IPS-NIHi11 (cell line): ENCODE measurements around the gene MED15.
"Not testable (repeated sequence)": the region's sequence is repeated elsewhere in the genome, so short reads cannot be mapped to it uniquely, and the experiment has no call there.

Source experiments
- DNase-seq: peaks from one replicate; pipeline ENCODE4 v3.0.0; 2012; ENCODE audit warnings: mixed read lengths, low spot score

Gene MED15

DNA sequence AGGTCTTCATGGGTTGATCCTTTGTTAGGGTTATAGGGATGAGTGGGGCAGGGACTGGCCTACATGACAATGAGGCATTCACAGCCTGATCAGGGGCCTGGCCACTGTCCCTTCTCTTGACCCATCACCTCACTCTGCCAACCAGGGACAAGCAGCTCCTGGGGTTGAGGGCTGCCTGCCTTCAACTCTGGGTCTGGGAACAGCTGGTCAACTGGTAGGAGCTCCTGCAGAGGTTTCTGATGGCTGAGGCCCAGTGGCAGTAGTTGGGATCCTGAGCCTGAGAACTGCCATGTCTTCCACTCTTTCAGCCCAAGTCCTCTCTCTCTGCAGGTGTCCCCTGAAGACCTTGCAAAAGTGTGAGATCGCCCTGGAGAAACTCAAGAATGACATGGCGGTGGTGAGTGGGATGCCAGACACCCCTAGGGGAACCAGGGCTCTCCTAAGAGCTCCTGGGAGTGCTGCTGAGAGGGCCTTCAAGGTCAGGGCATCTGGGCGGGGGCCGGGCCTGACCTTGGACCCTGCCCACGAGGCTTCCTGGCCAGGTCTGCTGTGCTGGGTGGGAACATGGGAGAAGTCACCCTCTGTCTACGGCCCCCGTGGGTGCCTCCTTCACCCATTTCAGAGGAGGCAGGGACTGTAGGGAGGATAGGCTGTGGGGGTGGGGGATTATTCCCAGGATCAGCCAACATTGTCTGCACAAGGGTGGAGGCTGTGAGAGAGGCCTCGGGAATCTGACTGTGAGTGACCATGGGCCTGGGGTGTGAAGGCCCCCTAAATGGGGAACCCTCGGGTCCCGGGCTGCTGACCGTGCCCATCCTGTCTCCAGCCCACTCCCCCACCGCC is 76.8 kb downstream of the MED15 start:
- DNase-seq = no peak

- no peak for DNase-seq
Observed at GRCh38 chr22:20584872-20585638, 77.6 kb downstream of the MED15 start.

GRCh38 chr22:20585639-20586402 is 78.4 kb downstream of the MED15 start:
- no peak for DNase-seq

DNA sequence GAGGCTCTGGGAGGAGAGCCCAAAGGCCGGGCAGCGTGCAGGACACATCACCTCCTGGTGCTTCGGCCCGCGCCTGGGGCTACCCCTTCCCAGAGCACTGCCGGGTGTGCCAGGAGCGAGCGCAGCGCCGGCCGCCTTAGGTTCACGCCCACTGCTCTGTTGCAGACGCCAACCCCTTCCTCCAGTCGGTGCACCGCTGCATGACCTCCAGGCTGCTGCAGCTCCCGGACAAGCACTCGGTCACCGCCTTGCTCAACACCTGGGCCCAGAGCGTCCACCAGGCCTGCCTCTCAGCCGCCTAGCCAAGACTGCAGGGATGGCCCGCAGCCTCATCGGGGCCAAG is 79.0 kb downstream of the MED15 start:
- no peak for DNase-seq

- DNase-seq = no peak
Observed at GRCh38 chr22:20587206-20587958, 80.0 kb downstream of the MED15 start.

DNA sequence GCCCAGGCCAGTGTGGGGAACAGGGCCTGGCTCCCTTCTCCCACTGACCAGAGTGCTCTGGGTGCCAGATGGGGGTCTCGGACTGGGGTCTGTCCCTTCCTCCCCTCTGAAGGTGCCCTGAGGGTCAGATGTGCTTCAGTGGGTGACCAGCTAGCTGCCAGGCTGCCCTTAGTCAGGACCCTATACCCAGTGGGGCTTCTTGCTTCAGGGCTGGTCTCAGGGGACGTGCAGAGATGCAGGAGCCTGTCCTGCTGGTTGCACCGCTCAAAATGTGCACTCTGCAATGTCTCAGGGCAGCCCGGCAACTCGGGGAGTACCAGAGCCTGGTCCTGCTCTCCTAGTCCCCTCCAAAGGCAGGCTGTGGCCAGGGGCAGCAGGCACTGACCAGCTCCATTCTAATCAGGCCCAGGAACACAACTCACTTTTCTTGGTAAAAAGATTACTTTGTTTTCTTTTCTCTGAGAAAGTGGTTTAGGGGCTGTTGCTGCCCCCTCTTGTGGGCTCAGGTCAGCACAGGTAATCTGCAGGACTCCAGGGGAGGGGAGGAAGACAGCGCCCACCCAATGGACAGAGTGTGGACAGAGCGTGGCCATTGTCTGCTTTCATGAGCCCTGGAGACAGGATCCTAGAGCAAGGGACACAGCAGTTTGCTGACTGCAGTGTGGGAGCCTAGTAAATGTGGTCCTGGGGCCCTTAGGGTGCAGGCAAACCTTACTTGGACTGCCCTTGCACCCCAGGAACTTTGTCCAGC is 80.9 kb downstream of the MED15 start:
- no peak for DNase-seq

DNA sequence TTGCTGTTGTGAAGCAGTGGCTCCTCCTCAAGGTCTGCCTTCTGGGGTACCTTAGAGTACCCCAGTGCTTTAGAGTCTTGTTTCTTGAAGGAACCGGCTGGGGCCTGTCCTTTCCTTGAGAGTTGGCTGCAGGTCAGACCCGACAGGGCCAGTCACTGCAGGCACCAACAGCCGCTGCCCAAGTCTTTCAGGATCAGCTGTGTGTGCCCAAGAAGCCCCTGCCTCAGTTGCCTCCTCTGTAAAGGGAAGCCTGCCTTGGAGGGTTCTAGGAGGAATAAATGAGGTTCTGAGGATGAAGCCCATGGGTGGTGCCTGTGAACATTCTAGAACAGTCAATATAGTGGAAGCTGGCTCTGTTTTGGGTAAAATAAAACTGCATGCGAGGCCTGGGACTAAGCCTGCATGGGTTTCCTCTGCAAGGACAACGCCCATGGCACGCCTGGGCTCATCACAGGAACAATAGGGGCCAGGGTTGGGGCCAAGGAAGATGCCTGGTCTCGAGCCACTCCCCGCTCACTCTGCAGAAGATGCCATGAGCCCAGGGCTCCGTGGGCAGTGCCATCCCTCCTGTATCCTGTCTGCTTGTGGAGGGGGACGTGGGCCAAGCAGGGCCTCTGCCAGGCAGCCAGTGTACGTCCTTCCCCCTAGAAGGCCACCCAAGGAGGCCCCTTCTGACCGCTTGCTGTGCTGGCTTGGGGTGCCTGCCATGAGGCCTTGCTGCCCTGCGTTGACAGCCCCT is 81.6 kb downstream of the MED15 start:
- no peak for DNase-seq

DNA sequence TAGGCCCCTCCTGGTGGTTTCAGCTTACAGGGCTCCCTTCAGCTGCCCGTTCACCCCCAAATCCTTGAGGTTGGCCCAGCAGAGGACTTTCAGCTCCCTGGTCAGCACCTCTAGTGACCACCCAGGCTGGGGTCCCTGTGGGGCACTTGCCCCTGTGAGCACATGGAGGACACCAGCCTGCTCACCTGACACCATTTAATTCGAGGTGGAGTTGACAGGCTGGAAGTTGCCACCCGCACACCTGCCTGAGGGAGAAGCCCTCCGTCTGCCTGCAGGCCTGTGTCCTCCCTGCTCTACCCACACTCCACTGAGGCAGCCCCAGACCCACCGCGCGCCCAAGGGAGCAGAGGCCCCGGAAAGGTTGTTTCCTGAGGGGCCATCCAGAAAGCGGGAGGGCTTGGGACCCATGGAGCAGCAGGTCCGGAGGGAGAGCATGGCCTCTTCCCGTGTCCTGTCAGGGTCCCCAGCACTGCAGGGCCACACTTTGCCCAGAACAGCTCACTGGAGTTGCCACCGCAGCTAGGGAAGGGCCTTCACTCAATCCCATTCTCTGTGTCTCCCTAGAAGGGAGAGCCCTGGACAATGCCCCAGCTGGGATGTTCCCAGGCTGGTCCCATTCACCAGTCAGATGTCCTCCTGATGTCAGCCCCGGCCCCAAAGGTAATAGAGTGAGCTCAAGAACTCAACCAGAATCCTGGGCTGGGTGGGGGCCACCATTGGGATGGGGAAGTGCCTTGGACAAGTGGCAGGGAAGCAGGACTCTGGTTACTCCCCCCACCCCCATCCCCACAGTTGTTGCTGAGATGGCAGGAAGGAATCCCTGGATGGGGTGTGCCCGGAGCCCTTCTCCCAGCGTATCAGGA is 82.4 kb downstream of the MED15 start:
- no peak for DNase-seq

DNA sequence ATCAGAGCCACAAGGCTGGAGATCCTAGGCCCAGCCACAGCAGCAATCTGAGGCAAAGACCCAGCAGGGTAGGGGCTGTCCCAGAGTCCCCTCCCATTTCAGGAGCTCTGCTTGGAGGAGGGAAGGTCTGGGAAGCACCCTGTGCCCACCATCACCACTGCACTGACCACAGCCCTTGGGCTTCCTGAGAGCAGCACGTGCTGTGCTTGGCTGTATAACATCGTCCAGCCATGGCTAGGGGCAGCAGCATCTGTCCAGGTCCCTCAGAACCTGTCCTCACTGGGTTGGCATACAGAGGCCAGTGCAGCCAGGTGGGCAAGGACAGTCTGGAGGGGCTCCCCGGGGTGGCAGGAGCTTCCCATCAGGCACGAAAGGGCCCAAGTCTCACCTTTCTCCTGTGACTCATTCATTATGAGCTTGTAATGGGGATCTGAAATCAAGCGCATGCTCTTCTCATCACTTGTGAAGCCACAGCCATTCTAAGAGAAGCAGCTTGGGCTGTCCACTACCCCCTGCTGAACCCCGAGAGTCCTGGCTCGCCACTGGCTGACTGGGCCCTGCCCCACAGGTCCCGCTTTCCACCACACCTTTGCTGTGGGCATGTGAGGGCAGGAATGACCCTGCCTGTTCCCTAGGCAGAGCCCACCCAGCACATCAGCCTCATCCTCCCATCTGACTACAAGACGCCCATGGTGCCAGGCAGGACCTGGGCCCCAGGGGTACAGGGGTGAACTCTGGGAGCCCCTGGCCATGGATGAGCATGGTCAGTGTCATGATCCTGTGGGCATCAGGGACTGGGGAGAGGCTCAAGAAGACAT is 83.3 kb downstream of the MED15 start:
- DNase-seq = no peak

- no peak for DNase-seq
Observed at GRCh38 chr22:20591295-20591645, 83.9 kb downstream of the MED15 start.

DNA sequence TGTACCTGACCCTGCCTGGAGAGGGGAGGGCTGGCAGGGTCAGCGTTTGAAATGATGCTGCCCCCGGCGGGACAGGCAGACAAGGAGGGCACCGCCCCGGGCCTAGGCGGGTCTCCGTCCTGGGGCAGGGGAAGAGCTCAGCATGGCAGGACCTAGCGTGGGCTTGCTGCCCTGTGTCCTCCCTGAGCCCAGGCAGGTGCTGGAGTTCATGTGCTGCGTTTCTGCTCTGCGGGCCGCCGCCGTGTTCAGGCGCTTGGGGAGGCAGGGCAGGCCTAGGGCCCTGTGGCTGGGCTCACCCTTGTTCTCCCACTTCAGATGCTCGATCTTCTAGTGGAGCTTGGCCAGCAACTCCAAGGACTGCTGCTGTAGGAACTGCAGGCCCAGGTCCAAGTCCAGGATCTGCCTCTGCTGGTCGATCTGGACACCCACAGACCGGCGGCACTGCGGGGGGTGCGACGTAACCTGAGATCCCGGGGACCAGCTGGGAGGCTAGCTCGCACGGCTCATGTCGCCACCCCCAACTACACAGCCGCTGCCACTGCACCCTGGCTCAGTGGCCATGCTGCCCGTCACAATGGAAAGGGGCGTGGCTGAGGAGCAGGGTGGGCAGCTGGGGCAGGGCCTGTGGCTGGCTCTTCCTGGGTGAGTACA is 84.4 kb downstream of the MED15 start:
- DNase-seq = peak; percentile 88

GRCh38 chr22:20594038-20594437 is 86.6 kb downstream of the MED15 start:
- DNase-seq = not testable (repeated sequence)

DNA sequence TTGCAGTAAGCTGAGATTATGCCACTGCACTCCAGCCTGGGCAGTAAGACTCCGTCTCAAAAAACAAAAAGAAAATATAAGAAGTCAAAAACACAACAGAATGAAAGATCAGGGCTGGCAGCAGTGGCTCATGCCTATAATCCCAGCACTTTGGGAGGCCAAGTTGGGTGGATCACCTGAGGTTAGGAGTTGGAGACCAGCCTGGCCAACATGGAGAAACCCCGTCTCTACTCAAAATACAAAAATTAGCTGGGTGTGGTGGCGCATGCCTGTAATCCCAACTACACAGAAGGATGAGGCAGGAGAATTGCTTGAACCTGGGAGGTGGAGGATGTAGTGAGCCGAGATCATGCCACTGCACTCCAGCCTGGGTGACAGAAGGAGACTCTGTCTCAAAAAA is 87.1 kb downstream of the MED15 start:
- not testable (repeated sequence) for DNase-seq

DNA sequence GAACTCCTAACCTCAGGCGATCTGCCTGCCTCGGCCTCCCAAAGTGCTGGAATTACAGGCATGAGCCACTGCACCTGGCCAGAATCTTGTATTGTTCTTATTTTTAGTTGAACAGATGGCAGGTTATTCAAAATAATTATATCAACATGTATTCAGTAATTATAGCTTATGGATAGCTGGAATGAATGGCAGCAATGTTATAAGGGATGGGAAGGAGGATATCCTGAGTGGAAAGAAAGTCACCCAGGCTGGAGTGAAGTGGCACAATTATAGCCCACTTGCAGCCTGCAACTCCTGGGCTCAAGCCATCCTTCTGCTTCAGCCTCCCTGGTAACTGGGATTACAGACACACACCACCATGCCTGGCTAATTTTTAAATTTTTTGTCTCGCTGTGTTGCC is 88.1 kb downstream of the MED15 start:
- DNase-seq = no peak

GRCh38 chr22:20599117-20599516 is 91.7 kb downstream of the MED15 start:
- no peak for DNase-seq

DNA sequence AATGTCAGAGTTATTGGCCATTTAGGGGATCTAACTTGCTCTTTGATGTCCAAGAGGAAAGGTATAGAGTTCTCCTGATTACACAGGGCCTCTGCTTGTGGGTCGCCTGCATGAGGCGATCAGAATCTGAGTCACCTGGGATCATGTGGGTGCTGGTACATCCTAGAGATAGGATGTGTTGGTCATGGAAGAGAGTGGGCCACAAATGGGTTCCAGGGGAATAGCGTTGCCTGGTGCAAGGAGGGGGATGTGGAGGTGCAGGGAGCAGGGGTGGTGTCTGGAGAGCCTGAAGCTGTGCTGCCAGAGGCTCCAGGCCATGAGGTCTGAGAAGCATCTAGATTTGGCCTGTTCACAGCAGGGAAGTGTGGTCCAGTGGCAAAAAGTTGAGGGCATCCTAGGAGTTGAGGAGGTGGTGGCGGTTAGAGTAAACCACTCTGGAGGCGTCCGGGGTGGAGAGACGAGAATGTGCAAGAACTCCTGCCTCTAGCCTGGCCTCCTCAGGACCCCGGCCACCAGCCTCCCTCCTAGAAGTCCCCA is 92.8 kb downstream of the MED15 start:
- no peak for DNase-seq

DNA sequence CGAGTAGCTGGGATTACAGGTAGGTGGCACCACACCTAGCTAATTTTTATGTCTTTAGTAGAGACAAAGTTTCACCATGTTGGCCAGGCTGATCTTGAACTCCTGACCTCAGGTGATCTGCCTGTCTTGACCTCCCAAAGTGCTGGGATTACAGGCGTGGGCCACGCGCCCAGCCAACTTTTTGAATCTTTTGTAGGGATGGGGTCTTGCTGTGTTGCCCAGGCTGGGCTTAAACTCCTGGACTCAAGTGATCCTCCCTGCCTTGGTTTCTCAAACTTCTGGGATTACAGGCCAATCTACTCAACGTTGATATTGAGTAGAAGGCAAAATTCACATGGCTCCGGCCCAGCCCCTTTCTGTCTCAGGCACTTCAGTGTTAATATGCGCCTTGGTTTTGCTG is 93.9 kb downstream of the MED15 start:
- no peak for DNase-seq

- DNase-seq = no peak
Observed at GRCh38 chr22:20602609-20603164, 95.3 kb downstream of the MED15 start.
